ENCODE data around the gene CIAO3. TPM values are rescaled to one million over a fixed set of nuclear protein-coding genes. Genes with fewer than 3 reads are reported as not detected.

CIAO3 gene
- total RNA-seq, 1 experiment from 2014 or later: 21.9 TPM

GRCh38 chr16:684961-685696 is 55.7 kb downstream of the CIAO3 start:
- H3K27me3 Mint-ChIP-seq (ENCODE audit: low read depth): no peaks in the 10 kb centered on the region; the same call in 1 of the 2 replicates
- TF ChIP-seq CTCF (conservative IDR thresholded peaks at IDR 0.05): no peak
- Histone ChIP-seq H3K27me3 (ENCODE audit: insufficient read depth, low read length) (no peaks in the 10 kb centered on the region), H4K20me1 (ENCODE audit: control insufficient read depth, insufficient read depth, insufficient read length) (no peaks in the 10 kb centered on the region), H2AK5ac (ENCODE audit: insufficient read length, low read length) (no peak overlapping the region), H3T11ph (ENCODE audit: low read length) (no peak overlapping the region), H3K56ac (ENCODE audit: insufficient read length, low read depth, low read length) (no peak overlapping the region), H3K9ac (ENCODE audit: extremely low read depth, insufficient read length, low read length) (no peak overlapping the region), H3K14ac (ENCODE audit: insufficient read depth, low read length) (no peak overlapping the region), H3K4me2 (ENCODE audit: insufficient read depth, insufficient read length, low read length) (peak overlapping the region; percentile 20), H2BK15ac (ENCODE audit: low read depth, low read length) (no peak overlapping the region), H3K27ac (ENCODE audit: insufficient read length, low read depth, low read length) (no peak overlapping the region), H3K79me2 (ENCODE audit: insufficient read depth, low read length) (peaks cover 2% of the 10 kb centered on the region; the same call in 1 of the 2 replicates), H3K79me1 (ENCODE audit: insufficient read depth, low read depth, low read length, poor library complexity, severe bottlenecking) (no peaks in the 10 kb centered on the region), H3K23ac (ENCODE audit: insufficient read length, low read depth, low read length) (no peak overlapping the region), H3K9me3 (ENCODE audit: control insufficient read depth, low read depth, low read length) (no peaks in the 10 kb centered on the region), H2BK20ac (ENCODE audit: low read depth, low read length, poor library complexity, severe bottlenecking) (no peak overlapping the region), H2AFZ (ENCODE audit: low read length) (no peak overlapping the region), H3K18ac (ENCODE audit: insufficient read length, low read depth, low read length) (no peak overlapping the region), H3K23me2 (ENCODE audit: insufficient read length, low read depth, low read length, poor library complexity, severe bottlenecking) (peaks cover 17% of the 10 kb centered on the region), H3K4ac (ENCODE audit: low read depth, low read length) (no peak overlapping the region), H3K4me1 (ENCODE audit: insufficient read depth, low read length) (no peaks in the 10 kb centered on the region), H2BK120ac (ENCODE audit: low read depth, low read length, poor library complexity, severe bottlenecking) (no peak overlapping the region), H2BK5ac (ENCODE audit: insufficient read length, low read length) (no peak overlapping the region), H4K91ac (ENCODE audit: insufficient read length, low read depth, low read length) (no peak overlapping the region), H2BK12ac (ENCODE audit: insufficient read length, low read depth, low read length) (no peak overlapping the region), H4K8ac (replicated peaks; ENCODE audit: insufficient read length, low read depth, low read length) (no peak overlapping the region), H4K5ac (ENCODE audit: insufficient read length, low read depth, low read length) (no peak overlapping the region)
- DNase-seq: no peak
- peaks cover 15 to 47% (median 44%) of the 10 kb centered on the region in 3 experiments; a peak in 6 of 7 replicates for H3K36me3 Mint-ChIP-seq (ENCODE audit: insufficient read depth in 1 of 3, low read depth in 3 of 3)
- H3K4me1 Mint-ChIP-seq: peaks cover 10 to 26% of the 10 kb centered on the region in 2 experiments
- H3K27ac Mint-ChIP-seq: no peak overlapping the region
- no peaks in the 10 kb centered on the region for H3K9me3 Mint-ChIP-seq
- WGBS (ENCODE audit: extremely low coverage, insufficient read length, low lambda C conversion rate): no CpG with 5 or more reads among the region's 61 CpGs
- peak overlapping the region in 1 of 2 experiments; percentile 57; a peak in 1 of 5 replicates for H3K4me3 Mint-ChIP-seq

Measured in H9 (cell line).